Endometrial microvascular endothelial cells (primary cell): Measurements from ENCODE around the gene SDK1. TPM values are rescaled to one million over a fixed set of nuclear protein-coding genes. Genes with fewer than 3 reads are reported as not detected.
"Not testable (repeated sequence)": the region's sequence is repeated elsewhere in the genome, so short reads cannot be mapped to it uniquely, and the experiment has no call there.

ENCODE experiments used
- in situ Hi-C: cut with HindIII; loops from 2 replicates; pipeline ENCODE4 v1.10.0; 2017; ENCODE audit warnings: low sequenced_read_pairs, low pct_unique_long_range_greater_than_20kb; ENCODE audit errors: inconsistent ontology term
- total RNA-seq: library from RNA; depleted of rRNA; stranded (reverse); fragments of >200 nt; gene quantifications from one replicate; pipeline ENCODE4 v1.2.3, GENCODE V29; 2015; ENCODE audit errors: inconsistent ontology term

SDK1 gene
- total RNA-seq, 1 donor from 2014 or later: 1.6 TPM

DNA sequence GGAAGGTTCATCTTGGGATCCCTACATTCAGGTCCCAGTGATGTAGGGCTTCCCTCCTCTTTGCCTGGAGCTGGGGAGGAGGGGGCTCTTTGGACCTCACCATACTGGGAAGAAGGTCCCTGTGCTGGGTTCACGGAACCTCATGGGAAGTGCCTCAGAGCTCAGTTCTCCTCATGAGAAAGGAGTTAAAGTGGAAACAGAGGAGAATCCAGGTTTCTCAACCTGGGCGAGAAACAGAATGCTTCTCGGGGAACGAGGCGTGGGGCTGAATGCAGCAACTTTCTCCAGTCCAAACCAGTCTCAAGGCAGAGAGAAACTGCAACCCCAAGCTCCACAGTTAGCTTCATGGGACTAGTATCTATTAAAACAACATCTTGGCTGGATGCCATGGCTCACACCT, 998.4 kb downstream of the SDK1 start:
- in situ Hi-C loops: no loop called here

DNA sequence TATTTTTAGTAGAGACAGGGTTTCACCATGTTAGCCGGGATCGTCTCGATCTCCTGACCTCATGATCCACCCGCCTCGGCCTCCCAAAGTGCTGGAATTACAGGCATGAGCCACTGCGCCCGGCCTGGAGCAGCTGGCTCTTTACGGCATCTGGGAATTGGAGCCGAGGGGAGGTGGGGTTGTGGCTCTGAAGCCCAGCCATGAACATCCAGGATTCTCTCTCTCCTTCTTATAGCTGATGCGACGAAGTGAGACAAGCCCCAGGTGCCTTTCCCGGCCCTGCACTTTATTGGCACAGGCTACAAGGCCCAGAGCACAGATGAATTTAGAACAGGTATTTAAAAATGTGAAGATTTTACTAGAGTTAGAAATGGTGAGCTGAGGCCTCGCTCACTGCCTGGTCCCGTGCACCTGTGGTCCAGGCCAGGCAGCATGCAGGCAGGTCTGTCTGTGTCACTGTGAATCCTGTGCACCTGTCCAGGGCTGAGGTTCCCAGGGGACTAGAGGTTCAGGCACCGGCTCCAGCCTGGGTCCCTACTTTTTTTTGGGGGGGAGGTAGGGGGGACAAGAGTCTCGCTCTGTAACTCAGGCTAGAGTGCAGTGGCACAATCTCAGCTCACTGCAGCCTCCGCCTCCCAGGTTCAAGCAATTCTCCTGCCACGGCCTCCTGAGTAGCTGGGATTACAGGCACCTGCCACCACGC, 1001.3 kb downstream of the SDK1 start:
- in situ Hi-C loops: no loop called here

DNA sequence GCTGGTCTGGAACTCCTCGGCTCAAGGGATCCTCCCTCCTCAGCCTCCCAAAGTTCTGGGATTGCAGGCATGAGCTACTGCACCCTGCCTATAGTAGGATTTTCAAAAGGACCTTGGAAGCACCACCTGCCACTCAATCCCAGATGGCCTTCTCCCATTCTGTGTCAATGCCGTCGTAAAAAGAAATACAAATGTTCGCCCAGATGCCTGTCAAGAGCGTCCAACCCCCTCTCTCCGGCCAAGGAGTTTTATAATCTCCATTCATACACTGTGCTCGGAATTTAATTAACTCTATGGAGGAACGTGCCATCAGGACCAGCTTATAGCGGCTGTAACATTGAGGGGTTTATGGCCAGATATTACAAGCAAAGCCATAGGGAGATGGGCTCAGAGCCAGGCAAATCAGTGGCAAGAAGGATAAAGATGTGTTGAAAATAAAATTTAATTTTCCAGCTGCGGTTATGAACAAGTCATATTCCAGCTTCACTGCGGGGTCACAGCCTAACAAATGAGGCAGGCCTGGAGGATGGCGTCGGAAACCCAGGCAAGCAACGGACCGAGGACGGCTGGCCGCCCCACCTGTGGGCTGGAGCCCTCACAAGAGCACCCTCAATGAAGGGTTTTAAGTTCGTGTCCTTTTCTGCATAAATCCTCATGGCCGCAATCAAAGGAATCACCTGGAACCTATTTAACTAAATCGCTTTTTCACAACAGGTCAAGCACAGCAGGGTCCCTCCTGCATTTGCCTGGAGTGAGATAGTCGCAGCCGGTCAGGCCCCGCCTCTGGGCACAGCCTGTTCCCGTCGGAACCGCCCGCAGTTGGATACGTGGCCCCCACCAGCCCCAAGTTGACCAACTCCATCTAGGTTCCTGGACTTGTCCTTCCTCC, 1006.5 kb downstream of the SDK1 start:
- in situ Hi-C loops: no loop called here

DNA sequence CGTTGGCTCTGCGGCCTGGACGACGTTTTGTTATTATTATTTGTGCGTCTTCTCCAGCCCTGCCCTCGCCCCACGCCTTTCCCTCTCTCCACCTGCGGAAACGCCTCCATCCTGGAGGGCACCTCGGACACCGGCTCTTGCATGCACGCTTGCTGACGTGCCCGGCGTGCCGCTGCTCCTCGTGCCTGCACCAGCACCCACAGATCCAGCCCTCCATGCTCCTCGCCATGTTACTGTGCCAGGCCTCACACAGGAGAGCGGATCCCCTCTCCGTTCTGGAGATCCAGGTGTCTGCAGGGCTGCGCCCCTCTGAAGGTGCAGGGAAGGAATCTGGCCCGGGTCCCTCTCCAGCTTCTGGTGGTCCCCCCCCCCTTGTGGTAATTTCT, 1007.1 kb downstream of the SDK1 start:
- in situ Hi-C loops: no loop called here

DNA sequence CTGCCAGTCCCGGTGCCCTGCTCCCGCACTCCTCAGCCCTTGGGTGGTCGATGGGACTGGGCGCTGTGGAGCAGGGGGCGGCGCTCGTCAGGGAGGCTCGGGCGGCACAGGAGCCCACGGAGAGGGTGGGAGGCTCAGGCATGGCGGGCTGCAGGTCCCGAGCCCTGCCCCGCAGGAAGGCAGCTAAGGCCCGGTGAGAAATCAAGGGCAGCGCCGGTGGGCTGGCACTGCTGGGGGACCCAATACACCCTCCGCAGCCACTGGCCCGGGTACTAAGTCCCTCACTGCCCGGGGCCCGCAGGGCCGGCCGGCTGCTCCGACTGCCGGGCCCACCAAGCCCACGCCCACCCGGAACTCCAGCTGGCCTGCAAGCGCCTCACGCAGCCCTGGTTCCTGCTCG, 1012.9 kb downstream of the SDK1 start:
- in situ Hi-C loops: not testable (repeated sequence)

DNA sequence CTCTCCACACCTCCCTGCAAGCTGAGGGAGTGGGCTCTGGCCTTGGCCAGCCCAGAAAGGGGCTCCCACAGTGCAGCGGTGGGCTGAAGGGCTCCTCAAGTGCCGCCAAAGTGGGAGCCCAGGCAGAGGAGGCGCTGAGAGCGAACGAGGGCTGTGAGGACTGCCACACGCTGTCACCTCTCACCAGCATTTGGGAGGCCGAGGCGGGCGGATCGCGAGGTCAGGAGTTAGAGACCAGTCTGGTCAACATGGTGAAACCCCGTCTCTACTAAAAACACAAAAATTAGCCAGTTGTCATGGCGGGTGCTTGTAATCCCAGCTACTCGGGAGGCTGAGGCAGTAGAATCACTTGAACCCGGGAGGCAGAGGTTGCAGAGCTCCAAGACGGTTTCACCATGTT, 1013.3 kb downstream of the SDK1 start:
- in situ Hi-C loops: not testable (repeated sequence)
